K562 (cell line): ENCODE results near the gene PGP. TPM values are rescaled to one million over a fixed set of nuclear protein-coding genes. Genes with fewer than 3 reads are reported as not detected.

Experiments used
- ARHGAP35 ChIP-seq: fragments of 450-650 bp; IDR thresholded peaks from 2 replicates; pipeline ENCODE4 v1.6.1; 2018; ENCODE audit not compliant: partially characterized antibody
- ARID2 ChIP-seq: fragments of 450-650 bp; IDR thresholded peaks from 2 replicates; pipeline ENCODE4 v1.6.1; 2017; ENCODE audit warnings: antibody characterized with exemption, mild to moderate bottlenecking
- CEBPG ChIP-seq, 3 experiments: fragments of 200-800 bp in 1 of 3; sonication (Bioruptor generic) in 1 of 3; sonication (generic) in 1 of 3; formaldehyde crosslinking in 1 of 3; IDR thresholded peaks in 2 of 3; conservative IDR thresholded peaks in 1 of 3; 2 replicates each; pipeline versions ENCODE4 v1.6.1 to v1.8.0; 2016 to 2022; ENCODE audit warnings: missing compliant biosample characterization in 2 of 3, missing genetic modification characterization in 2 of 3, mild to moderate bottlenecking in 1 of 3, missing genetic modification reagents in 1 of 3
- CREM ChIP-seq: IDR thresholded peaks from 2 replicates; pipeline ENCODE4 v1.6.1; 2014; ENCODE audit warnings: antibody characterized with exemption, low read depth
- ESRRA ChIP-seq: fragments of 450-650 bp; IDR thresholded peaks from 2 replicates; pipeline ENCODE4 v1.6.1; 2014; ENCODE audit warnings: low read depth, mild to moderate bottlenecking, moderate library complexity, borderline replicate concordance
- ESRRB ChIP-seq: fragments of 250-450 bp; sonication (Bioruptor Pico); IDR thresholded peaks from 2 replicates; pipeline ENCODE4 v1.5.0; 2020; ENCODE audit warnings: mild to moderate bottlenecking, moderate library complexity, borderline replicate concordance
- FOXA3 ChIP-seq, 2 experiments: fragments of 450-650 bp in 1 of 2; sonication (generic) in 1 of 2; formaldehyde crosslinking; IDR thresholded peaks in 1 of 2; conservative IDR thresholded peaks in 1 of 2; 2 replicates each; pipeline versions ENCODE4 v1.4.0 to v1.8.0; 2020 to 2022; ENCODE audit warnings: mild to moderate bottlenecking in 2 of 2, missing genetic modification reagents in 1 of 2
- GTF2B ChIP-seq: IDR thresholded peaks from 2 replicates; pipeline ENCODE4 v1.6.1; 2011; ENCODE audit not compliant: insufficient read length; ENCODE audit errors: extremely low read depth
- HDAC8 ChIP-seq: fragments of 450-650 bp; IDR thresholded peaks from 2 replicates; pipeline ENCODE4 v1.6.1; 2016; ENCODE audit warnings: mild to moderate bottlenecking, missing genetic modification characterization, moderate library complexity, missing compliant biosample characterization
- ILK ChIP-seq: fragments of 450-650 bp; IDR thresholded peaks from 2 replicates; pipeline ENCODE4 v1.6.1; 2016; ENCODE audit warnings: missing genetic modification characterization, low read depth, mild to moderate bottlenecking, missing compliant biosample characterization, moderate library complexity, borderline replicate concordance
- LARP7 ChIP-seq: fragments of 450-650 bp; IDR thresholded peaks from 2 replicates; pipeline ENCODE4 v1.6.1; 2016
- MYBL2 ChIP-seq, 2 experiments: fragments of 450-650 bp in 1 of 2; sonication (generic) in 1 of 2; formaldehyde crosslinking in 1 of 2; IDR thresholded peaks; 2 replicates each; pipeline versions ENCODE4 v1.6.1 to v1.8.1; 2017 to 2022; ENCODE audit warnings: borderline replicate concordance in 1 of 2, inconsistent platforms in 1 of 2, low read depth in 1 of 2, mild to moderate bottlenecking in 1 of 2, missing genetic modification reagents in 1 of 2, moderate library complexity in 1 of 2
- NCOR1 ChIP-seq: fragments of 450-650 bp; IDR thresholded peaks from 2 replicates; pipeline ENCODE4 v1.6.1; 2016; ENCODE audit warnings: mild to moderate bottlenecking, moderate library complexity
- NUFIP1 ChIP-seq: fragments of 450-650 bp; IDR thresholded peaks from 2 replicates; pipeline ENCODE4 v1.6.1; 2018; ENCODE audit not compliant: partially characterized antibody
- PCBP2 ChIP-seq: fragments of 200-400 bp; formaldehyde crosslinking; IDR thresholded peaks from 2 replicates; pipeline ENCODE4 v1.6.1; 2018; ENCODE audit warnings: low read length, low read depth, mild to moderate bottlenecking, moderate library complexity; ENCODE audit not compliant: poor library complexity, severe bottlenecking
- RAD21 ChIP-seq, 2 experiments: fragments of 250-450 bp in 1 of 2; fragments of 450-650 bp in 1 of 2; sonication (Bioruptor Pico) in 1 of 2; formaldehyde crosslinking in 1 of 2; IDR thresholded peaks in 1 of 2; conservative IDR thresholded peaks in 1 of 2; 2 replicates each; pipeline versions ENCODE4 v1.4.0 to v1.8.0; 2020 to 2022; ENCODE audit warnings: mild to moderate bottlenecking in 2 of 2, moderate library complexity in 1 of 2
- SETDB1 ChIP-seq: IDR thresholded peaks from one replicate; pipeline ENCODE4 v1.6.1; 2012; ENCODE audit warnings: low read length, control low read depth, inconsistent platforms
- SP1 ChIP-seq: sonication (generic); formaldehyde crosslinking; IDR thresholded peaks from 2 replicates; pipeline ENCODE4 v1.8.1; 2022; ENCODE audit warnings: mild to moderate bottlenecking, missing genetic modification reagents
- SRSF7 ChIP-seq: fragments of 200-400 bp; formaldehyde crosslinking; optimal IDR thresholded peaks from 2 replicates; pipeline ENCODE3; 2017; ENCODE audit warnings: mild to moderate bottlenecking, low read depth, low read length
- TAF15 ChIP-seq: fragments of 200-400 bp; formaldehyde crosslinking; IDR thresholded peaks from 2 replicates; pipeline ENCODE4 v1.6.1; 2017; ENCODE audit warnings: mild to moderate bottlenecking, low read depth, low read length, moderate library complexity
- ZFPM2 ChIP-seq: fragments of 250-450 bp; sonication (Bioruptor Pico); IDR thresholded peaks from 2 replicates; pipeline ENCODE4 v1.5.1; 2022; ENCODE audit warnings: mild to moderate bottlenecking
- ZHX1 ChIP-seq: fragments of 150-350 bp; conservative IDR thresholded peaks from 2 replicates; pipeline ENCODE4 v1.6.1; 2014; ENCODE audit warnings: low read length
- ZNF143 ChIP-seq: sonication (generic); formaldehyde crosslinking; IDR thresholded peaks from 2 replicates; pipeline ENCODE4 v1.9.0; 2022; ENCODE audit warnings: mild to moderate bottlenecking, missing genetic modification reagents
- ZNF263 ChIP-seq: sonication (generic); formaldehyde crosslinking; IDR thresholded peaks from 2 replicates; pipeline ENCODE4 v1.8.0; 2022; ENCODE audit warnings: mild to moderate bottlenecking, missing genetic modification reagents, borderline replicate concordance
- polyA plus RNA-seq, 8 experiments: library from polyadenylated mRNA; depleted of rRNA in 4 of 8; stranded (reverse) in 5 of 8; unstranded in 3 of 8; fragments of >200 nt; fragmentation: Nextera tagmentation in 2 of 8; fragmentation: Illumina TruSeq in 1 of 8; extraction: Ambion mirVana in 2 of 8; extraction: Trizol in 1 of 8; gene quantifications; 2 replicates each; pipeline versions ENCODE4 v1.2.1 to v1.2.3, GENCODE V29; 2011 to 2014; ENCODE audit warnings: inconsistent platforms in 1 of 8, missing spikeins in 1 of 8
- total RNA-seq, 7 experiments: library from RNA; depleted of rRNA in 6 of 7; stranded (reverse); fragments of >200 nt in 6 of 7; fragmentation: Illumina TruSeq in 2 of 7; extraction: Trizol in 2 of 7; gene quantifications; 2 replicates each; pipeline versions ENCODE4 v1.2.1 to v1.2.3, GENCODE V29; 2011 to 2021; ENCODE audit warnings: low replicate concordance in 1 of 7

PGP gene
- total and polyA plus RNA-seq, 9 of the 15 experiments (the other 6 are each of a cell fraction or from before 2014, with no cell fraction given): 1.1 to 57.6 (median 19.6) TPM

GRCh38 chr16:2251296-2252111, 36.9 kb upstream of the PGP start, which contains the start of gene ECI1 (continued):
- TF ChIP-seq CREM (0 out of 2 replicates have a peak, but pooled peaks have one; percentile 42), SRSF7 (no peak), HDAC8 (tag) (no peak), MYBL2 (IDR thresholded peaks at IDR 0.05; ENCODE audit: low read depth) (no peak), MYBL2 (CRISPR knock-in tag; IDR thresholded peaks at IDR 0.05; ENCODE audit: borderline replicate concordance) (no peak), ARHGAP35 (no peak), PCBP2 (no peak), ZFPM2 (CRISPR knock-in tag) (no peak), NUFIP1 (no peak), ESRRA (peak; percentile 98), ESRRB (no peak), ZNF263 (no peak), ZNF143 (CRISPR knock-in tag) (no peak), ARID2 (0 out of 2 replicates have a peak, but pooled peaks have one; percentile 16), FOXA3 (CRISPR knock-in tag; conservative IDR thresholded peaks at IDR 0.05 in 1 of 2, IDR thresholded peaks at IDR 0.05 in 1 of 2) (no peak), ZHX1 (0 out of 2 replicates have a peak, but pooled peaks have one; percentile 35), RAD21 (CRISPR knock-in tag; conservative IDR thresholded peaks at IDR 0.05 in 1 of 2, IDR thresholded peaks at IDR 0.05 in 1 of 2) (peak; percentile 82 to 85), CEBPG (CRISPR knock-in tag; IDR thresholded peaks at IDR 0.05) (no peak), CEBPG (tag; conservative IDR thresholded peaks at IDR 0.05 in 1 of 2, IDR thresholded peaks at IDR 0.05 in 1 of 2) (no peak), TAF15 (no peak), ILK (tag) (no peak), SETDB1 (no peak), NCOR1 (peak; percentile 47; the same call in 1 of the 2 replicates), SP1 (peak; percentile 96), GTF2B (no peak), LARP7 (no peak)
